HG02840 (cell line): ENCODE results near the gene MAST2.
"Not testable (repeated sequence)": the region's sequence is repeated elsewhere in the genome, so short reads cannot be mapped to it uniquely, and the experiment has no call there.

Experiments
- ATAC-seq: cut with Tn5 transposase; IDR thresholded peaks from one replicate; pipeline ENCODE4 v1.9.1; 2021; ENCODE audit warnings: mild to moderate bottlenecking, moderate library complexity, moderate number of reproducible peaks; ENCODE audit not compliant: unreplicated experiment, low FRiP score

The MAST2 gene

DNA sequence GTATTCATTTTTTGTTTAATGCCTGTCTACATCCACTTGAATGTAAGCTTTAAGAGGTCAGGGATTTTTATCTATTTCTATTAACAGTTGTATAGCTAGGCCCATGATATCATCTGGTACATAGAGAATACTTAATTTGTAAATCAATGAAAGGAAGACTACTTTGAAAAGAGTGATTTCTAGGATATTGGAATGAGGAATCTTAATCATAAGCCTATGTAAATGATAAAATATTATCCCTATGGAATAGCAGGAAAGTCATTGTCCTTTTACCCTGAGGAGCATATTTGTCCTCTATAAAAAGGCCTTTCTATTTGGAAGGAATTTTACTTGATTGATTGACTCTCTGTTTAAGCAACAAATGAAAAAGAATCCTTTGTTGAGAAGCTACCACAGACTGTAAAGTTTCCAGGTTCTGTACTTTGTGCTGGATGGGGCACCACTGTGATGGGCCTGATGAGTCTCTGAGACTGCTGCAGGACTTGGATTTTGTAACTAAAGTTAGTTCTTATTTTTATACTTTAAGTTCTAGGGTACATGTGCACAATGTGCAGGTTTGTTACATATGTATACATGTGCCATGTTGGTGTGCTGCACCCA is 53.8 kb downstream of the MAST2 start:
- ATAC-seq, result no peak

GRCh38 chr1:45857755-45858492 is 54.5 kb downstream of the MAST2 start:
- not testable (repeated sequence) for ATAC-seq

DNA sequence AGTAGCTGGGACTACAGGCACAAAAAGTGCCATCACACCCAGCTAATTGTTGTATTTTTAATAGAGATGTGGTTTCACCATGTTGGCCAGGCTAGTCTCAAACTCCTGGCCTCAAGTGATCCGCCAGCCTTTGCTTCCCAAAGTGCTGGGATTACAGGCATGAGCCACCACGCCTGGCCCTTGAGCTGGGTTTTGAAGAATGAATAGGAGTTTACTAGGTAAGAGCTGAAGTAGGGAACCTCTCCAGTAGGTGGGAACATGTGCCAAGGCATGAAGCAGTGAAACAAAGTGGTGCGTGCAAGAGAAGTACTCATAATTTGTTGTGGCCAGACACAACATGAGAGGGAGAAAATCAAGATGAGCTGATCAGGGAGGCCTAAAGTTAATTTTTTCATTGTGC is 55.8 kb downstream of the MAST2 start:
- no peak for ATAC-seq

DNA sequence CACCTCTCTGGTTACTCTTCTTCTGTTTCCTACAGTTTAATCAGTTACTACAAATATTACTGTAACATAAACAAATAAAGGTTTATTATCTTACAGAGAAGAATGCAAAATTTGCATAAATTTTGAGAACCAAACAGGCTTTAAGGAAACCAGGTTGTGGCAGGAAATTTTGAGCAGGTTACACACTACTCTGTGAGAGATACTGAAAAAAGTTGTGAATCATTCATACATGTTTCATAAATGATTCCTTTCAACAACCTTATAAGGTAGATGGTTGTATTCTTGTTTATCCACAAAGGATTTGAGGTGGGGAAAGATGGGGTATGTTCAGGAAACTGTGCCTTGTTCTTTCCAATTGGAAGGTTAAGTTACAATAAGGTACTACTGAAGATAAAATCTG is 58.6 kb downstream of the MAST2 start:
- ATAC-seq, result no peak

- no peak for ATAC-seq
Observed at GRCh38 chr1:45863218-45863617, 59.8 kb downstream of the MAST2 start.

- ATAC-seq, result no peak
Observed at GRCh38 chr1:45864167-45865106, 61.0 kb downstream of the MAST2 start.

GRCh38 chr1:45867697-45868348 is 64.4 kb downstream of the MAST2 start:
- ATAC-seq, result no peak

GRCh38 chr1:45868861-45869260 is 65.4 kb downstream of the MAST2 start:
- no peak for ATAC-seq

- no peak for ATAC-seq
Observed at GRCh38 chr1:45870500-45870899, 67.1 kb downstream of the MAST2 start.

GRCh38 chr1:45872173-45872801 is 68.9 kb downstream of the MAST2 start:
- ATAC-seq, result not testable (repeated sequence)

- no peak for ATAC-seq
Observed at GRCh38 chr1:45876000-45876617, 72.7 kb downstream of the MAST2 start.

DNA sequence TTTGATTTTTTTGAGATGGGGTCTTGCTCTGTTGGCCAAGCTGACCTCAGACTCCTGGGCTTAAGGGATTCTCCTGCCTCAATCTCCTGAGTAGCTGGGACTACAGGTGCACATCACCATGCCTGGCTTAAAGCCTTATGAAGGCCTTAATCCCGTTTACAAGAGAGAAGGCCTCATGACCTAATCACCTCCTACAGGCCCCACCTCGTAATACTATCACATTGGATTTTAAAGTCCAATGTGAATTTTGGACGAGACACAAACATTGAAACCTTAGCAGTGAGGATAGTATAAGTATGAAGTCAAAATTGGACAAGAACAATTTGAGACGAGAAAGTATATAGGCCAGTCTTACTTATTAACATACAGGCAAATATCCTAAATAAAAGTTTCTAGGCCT is 73.9 kb downstream of the MAST2 start:
- no peak for ATAC-seq

DNA sequence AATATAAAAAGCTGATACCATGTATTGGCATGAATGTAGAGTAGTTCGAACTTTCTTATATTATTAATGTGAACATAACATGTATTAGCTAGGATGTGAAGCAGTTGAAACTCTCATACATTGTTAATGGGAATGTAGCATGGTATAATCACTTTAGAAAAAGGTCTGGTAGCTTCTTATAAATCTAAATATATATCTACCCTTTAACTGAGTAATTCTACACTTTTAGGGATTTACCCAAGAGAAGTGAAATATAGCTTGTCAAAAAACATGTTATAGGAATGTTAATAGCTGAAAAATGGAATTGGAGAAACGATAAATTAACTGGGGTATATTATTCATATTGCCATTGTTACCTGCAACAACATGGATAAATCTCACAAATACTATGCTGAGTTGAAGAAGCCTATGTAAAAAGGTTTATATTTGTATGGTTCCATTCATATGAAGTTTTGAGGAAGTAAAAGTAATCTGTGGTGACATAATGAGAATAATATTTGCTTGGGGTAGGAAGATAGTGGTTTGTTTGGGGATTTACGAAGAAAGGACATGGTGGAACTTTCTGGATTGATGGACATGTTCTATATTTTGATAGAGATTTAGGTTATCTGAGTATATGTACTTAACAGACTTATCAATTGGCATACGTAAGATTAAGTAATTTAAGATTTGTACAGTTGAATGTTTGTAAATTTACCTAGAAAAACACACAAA is 76.6 kb downstream of the MAST2 start:
- no peak for ATAC-seq

DNA sequence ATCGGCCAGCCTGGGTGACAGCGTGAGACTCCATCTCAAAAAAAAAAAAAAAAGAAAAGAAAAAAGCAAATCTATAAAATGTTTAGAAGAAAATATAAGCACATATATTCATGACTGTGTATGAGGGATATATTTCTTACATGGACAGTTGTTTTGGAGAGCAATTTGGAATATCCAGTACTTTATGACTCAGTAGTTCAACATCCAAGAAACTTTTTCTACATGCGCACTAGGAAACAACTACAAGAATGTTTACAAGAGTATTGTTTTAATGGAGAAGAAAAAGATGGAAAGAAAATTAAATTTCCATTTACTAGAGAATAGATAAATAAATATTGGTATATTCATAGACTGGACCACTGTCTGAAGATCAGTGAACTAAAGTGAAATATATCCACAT is 77.5 kb downstream of the MAST2 start:
- ATAC-seq, result no peak

DNA sequence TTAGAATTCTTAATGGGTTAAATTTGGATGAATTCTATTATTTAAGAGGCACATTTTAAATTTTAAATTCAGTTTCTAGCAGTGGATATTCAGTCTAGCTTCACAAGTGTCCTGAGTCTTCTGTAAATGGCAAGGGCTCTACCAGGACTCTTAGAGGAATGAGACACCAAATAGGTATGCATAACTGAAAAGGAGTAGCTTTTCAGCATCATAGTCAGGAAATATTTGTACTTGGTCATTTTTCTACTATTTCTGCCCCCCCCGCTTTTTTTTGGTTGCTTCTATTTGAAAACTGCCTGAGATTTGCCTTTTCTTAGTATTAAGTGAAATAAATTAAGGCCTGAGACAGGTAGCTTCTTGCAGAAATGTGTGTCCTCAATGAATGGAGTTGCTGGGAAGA is 80.2 kb downstream of the MAST2 start:
- ATAC-seq, result no peak

- ATAC-seq, result no peak
Observed at GRCh38 chr1:45884700-45885099, 81.3 kb downstream of the MAST2 start.

- no peak for ATAC-seq
Observed at GRCh38 chr1:45886229-45886628, 82.8 kb downstream of the MAST2 start.

DNA sequence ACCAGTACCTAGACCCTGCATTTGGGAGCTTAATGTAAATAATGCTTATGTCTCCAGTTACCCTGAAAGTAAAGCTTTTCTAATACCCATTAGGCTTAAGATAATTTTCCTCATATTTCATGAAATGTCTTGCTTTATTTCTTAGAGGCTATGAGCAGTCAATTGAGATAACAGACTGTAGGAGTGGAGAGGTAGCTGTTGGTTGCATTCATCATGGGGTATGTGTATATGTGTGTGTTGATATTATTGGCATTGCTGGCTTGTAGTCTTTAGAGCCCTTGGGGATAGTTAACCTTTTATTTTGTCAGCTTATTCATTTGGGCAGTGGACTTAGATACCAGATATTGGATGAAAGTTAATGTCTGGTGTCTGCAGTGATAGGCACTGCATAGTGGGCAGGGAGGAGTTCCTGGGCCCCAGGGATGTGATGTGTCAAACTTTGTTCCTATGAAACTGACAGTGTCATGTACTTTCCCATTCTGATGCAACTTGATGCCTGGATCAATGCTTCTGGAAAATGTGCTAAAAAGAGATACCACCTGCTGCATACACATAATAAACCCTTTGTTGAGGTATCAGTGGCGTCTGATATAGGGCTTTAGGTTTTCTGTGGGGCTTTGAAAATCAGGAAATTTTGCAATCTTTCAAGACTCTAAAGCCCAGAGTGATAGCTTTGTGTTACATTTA is 83.9 kb downstream of the MAST2 start:
- no peak for ATAC-seq

DNA sequence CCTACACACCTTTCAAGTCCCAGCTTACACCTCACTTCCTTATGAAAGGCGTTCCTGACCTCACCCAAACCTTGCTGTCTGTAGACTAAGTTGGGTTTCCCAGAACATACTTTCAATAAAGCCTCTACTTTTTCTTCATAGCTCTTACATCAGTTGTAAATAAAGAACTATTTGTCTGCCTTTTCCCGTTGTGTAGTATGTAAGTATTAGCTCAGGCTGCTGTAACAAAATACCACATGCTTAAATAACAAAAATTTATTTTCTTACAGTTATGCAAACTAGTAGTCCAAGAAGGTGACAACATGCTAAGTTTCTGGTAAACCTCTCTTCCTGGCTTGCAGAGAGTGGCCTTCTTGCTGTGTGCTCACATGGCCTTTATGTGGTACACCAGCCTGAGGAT is 86.7 kb downstream of the MAST2 start:
- ATAC-seq, result no peak
